Measurements from ENCODE around the gene GTPBP4.

GTPBP4 gene
- 60.4 to 462 (median 94.1) reads per million in 3 experiments for total RNA-seq

DNA sequence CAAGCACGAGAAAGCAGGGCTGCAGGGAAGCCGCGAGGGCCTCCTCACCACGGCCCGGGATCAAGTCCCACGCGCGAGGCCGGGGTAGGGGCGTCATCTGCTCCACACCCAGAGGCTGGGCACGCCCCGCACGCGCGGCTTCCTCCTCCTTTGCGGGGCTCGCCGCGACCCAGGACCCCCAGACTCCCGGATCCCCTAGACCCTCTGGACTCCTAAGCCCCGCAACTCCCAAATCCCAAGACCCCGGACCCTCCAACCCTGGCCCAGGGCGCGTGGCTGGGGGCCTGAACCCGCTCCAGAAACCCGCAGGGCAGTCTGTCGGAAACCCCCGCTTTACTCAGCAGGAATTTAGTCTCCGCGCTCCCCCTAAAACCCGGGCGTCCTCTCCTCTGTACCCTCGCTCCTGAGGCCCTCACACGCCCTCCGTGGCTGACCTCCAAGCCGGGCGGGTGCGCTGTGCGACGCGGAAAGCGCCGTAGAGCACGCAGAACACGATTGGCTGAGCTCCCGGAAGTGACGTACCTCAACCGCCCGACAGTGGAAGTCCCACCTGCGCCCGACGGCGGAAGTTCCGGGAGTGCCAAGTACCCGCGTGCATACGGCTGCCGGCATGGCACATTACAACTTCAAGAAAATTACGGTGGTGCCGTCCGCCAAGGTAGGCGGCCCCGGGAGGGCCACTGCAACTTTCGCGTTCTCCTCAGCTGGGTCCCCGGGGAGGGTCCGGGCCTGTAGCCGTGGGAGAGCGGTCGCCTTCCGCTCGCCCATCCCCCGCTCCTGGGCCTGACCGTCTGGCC, at the start of gene GTPBP4:
GTPBP4 (plus strand) TSS at position 565 of the 797 bp plus-strand sequence; CDS start at position 611, 46 bp downstream.
- DNase-seq, result peak; percentile 94

DNA sequence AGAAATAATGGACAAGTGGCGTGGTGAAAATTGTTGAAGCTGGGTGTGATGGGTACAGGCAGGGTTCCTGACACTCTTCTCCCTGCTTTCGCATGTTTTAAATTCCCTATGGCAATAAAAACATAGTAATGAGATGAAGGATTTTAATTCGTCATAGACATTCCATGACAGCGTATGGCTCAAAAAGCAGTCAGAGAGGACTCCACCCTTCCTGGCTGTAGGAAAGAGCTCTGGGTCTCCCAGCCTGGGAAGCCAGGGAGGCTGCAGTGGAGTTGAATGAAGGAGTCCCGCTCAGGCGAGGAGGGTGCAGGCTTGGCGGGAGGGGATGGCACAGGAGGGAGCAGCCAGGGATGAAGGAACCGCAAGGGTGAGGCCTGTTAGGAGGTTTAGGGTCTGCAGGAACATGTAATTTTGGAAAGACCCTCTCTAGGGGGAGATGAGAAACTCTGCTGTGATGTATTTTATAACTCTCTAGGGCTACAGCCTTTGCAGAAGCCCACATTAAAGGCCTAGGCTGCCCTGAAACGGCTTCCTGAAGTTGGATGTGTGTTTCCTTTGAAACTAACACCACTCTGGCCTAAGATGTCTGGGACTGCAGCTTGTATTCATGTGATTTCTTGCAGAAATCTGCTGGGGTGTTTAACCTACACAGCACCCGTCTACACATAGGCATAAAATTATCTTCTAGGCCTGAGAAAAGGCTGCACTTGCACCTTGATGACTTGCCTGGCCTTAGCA, 49.1 kb upstream of the GTPBP4 start:
- no peak for DNase-seq

DNA sequence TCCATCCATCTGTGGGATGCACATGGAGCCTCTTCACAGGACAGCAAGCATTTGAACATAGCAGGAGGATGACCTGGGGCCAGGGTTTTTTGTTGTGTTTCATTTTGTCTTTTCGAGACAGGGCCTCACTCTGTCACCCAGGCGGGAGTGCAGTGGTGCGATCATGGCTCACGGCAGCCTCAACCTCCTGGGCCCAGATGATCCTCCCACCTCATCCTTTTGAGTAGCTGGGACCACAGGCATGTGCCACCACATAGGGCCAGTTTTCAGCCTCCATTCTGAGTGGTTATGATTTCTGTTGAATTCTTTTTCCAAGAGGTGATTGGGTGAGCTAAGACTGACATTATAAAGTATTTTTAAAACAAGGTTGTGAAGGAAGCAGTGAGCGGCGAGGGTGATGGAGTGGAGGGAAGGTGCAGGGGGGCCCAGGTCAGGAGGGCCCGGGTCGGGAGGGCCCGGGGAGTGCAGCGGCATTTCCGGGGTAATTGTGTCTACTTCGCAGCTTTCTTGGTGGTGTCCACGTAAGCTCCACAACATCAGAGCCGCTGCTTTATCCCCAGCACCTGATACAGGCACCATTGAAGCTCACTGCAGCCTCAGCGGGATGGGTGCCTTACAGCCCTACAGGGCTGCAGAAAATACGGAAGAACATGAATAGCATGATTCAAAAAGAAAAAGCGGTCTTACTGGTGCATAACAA, 44.8 kb upstream of the GTPBP4 start:
- DNase-seq, result no peak

DNA sequence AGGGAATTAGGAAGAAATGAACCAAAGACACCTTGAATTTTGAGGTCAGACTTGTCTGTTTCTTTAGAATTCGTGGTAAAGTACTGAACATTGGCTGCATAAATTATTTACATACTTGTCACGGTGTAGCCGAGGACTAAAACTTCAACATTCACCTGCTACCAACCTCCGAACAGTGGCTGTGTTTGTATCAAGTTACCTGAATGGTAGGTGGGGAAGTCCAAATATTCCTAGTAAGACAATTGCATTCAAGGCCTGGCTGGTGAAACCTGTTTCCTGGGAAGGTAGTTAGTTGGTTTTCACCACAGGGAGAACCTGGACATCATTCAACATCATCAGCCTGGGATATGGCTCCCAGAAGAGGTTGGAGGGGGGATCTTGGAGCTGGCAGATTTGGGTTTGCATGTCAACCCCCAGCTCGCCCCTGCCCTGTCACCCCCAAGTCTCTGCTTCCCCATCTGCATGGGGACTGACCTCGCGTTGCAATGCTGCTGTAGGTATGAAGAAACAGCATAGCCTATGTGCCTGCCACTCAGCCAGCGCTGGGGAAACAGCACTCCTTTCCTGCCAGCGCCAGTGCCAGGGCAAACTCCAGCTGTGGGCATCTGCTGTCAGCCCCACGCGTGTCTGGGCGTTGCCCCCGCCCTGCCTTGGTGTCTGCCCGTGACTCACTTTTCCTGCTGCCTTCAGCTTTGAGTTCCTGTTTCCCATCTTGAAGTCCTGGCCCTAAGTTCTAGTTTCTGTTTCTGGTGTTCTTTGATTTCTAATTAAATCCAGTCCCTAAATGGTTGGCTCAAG, 44.0 kb upstream of the GTPBP4 start:
- no peak for DNase-seq

DNA sequence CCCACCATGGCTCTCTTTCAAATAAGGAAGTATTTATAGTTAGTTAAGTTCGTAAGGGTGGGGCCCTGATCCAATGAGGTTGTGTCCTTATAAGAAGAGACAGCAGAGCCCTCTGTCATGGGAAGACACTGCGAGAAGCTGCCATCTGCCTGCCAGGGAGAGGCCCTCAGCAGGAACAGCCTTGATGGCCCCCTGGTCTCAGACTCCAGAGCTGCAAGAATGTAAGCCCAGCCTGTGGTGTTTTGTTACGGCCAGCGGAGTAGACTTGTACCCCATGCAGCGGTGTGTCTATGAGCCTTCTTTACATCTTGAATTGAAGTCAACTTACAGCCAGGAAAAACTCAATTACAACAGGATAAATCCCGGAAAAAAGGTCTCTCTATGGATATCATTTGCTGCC, 42.5 kb upstream of the GTPBP4 start:
- DNase-seq, result no peak

DNA sequence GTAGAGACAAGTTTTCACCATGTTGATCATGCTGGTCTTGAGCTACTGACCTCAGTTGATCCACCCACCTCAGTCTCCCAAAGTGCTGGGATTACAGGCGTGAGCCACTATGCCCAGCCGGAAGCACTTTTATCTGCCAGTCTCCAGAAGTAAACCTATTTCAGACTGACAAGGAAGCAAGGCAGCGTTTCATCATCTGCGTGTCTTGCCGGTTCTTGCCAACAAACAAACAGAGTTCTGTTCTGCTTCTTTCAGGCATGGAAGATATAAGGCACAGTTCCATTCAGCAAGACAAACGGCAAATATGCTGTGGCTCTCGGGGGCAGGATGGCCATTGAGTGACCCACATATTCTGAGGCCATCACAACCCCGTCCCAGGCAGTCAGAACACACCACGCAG, 41.2 kb upstream of the GTPBP4 start:
- DNase-seq, result no peak

DNA sequence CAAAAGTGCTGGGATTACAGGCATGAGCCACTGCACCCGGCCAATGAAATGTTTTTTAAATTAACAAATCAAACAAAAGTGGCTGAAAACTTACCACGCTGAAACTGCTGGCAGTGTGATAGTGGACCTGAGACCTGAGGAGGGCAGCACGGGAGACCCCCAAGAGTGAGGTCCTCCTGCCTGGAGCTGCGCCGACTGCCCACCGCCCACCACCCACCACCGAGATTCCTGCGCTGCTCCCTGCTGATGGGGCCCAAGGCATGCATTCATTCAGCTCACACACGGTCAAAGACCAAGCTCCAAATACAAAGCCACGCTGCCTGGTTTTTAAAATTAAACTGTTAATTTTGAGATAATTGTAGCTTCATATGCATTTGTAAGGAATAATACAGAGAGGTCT, 40.4 kb upstream of the GTPBP4 start:
- DNase-seq, result no peak

DNA sequence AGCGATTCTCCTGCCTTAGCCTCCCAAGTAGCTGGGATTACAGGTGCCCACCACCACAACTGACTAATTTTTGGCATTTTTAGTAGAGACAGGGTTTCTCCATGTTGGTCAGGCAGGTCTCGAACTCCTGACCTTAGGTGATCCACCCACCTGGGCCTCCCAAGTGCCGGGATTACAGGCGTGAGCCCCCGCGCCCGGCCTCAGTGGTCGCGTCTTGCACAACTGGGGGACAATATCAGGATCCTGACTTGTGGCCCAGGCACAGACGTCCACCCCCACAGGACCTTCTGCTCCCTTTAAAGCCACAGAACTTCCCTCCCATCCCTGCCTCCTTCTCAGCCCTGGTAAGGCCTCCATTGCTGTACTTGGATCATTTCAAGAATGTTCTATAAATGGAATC, 39.9 kb upstream of the GTPBP4 start:
- no peak for DNase-seq

DNA sequence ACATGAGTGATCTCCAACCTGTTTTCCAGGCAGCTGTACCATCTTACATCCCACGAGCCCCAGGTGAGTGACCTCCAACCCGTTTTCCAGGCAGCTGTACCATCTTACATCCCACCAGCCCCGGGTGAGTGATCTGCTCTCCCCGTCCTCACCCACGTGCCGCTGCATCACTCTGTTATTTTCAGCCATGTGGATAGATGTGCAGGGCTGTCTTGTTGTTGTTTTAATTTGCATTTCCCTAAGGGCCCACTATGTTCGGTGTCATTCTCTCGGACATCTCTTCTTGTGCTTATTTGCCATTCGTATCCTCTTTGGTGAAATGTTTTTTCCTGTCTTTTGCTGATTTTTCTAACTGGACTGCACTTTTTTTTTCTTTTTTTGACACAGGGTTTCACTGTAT, 38.8 kb upstream of the GTPBP4 start:
- no peak for DNase-seq

DNA sequence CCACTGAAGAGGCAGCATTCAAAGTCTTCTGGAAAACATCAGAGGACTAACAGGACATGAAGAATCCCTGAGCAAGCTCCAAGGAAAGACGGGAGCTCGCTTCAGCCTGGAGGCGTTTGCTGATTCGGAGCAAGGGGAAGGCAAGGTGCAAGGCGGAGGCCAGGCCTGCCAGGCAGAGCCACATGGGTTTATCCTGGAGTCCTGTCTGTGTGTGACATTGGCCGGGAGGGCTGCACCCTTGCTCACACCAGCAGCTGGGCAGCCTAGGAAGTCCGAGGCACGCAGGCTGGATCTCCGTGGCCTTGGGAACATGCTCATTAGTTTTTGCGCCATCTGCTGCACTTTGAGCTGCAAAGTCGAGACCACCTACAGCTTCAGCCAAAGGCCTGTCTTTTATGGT, 34.4 kb upstream of the GTPBP4 start:
- no peak for DNase-seq

DNA sequence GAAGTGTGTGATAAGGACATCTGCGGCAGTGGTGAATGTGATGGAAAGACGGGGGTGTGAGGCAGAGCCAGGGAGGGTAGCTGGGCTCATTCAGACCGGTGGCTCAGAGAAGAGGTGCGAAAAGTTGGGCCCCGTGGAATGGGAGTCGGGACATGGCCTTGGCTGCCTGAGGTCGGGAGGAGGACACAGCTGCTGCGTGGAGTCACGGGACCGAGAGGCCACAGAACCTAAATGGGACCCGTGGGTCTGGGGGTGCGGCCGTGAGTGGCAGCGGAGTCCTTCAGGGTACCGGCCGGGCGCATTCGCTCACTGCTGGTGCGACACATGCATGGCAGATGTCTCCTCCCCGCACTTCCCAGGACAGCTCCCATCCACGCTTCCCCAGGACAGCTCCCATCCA, 33.8 kb upstream of the GTPBP4 start:
- DNase-seq, result no peak

DNA sequence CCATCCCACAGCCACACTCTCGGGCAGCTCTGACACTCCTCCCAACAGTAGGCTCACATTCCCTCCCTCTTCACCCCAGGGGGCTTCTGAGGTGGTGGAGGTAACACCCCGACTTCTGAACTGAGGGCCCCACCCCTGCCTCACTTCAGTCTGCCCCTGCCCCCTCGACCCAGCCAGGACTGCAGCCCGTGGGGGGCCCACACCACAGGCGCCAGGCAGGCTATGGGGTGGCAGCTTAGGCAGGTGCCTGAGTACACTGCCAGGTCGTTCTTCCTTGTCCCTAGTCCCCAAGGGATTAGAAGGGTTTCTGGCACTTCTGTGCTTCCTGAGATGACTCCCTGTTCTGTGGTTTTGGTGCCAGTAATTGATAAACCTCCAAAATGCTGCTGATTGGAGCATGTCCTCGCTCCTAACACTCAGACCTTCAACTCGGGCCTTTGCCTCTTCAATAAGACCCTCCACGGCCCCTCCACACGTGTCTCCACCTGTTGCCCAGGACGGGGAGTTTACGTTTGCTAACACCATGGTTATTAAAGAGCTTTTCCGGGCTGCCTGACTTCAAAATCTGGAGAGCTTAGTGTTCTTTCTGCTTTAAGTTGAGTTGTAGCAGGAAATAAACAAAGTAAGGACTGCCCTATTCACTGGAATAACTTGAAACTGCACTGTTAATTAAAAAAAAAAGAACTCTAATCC, 33.0 kb upstream of the GTPBP4 start:
- no peak for DNase-seq

DNA sequence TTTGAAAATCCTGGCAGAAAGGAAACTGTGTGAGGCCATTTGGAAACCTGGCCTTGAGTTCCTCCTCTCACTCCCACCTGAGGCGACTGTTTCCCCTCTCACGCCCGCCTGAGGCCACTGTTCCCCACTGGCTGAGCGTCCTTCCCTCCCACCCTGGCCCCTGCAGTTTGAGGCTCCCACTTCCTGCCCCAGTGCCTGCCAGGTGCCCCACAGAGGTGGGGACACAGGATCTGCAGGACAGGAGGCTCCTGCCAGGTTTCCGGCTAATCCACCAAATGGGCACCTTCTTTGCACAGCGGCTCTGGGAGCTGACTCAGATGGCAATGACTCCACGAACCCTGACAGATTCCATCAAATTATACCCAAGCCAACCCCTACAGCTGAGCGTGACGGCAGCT, 32.4 kb upstream of the GTPBP4 start:
- DNase-seq, result no peak

DNA sequence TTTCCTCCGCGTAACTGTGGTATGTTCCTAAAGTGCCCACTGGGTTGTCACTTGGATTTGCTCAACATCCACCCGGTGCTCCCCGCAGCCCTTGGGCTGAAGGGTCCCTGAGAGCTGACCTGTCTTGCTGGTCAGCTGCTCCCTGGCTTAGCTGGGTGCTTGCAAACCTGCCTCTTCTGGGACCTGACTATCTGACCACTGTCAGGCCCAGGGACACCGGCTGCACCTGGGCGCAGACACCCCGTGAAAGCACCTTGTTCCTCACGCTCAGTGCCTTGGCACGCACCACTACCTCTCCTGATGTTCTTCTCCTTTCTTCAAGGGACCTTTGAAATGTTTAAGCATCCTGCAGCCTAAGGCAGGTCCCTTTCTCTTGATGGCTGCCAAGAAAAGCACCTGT, 30.1 kb upstream of the GTPBP4 start:
- DNase-seq, result no peak

DNA sequence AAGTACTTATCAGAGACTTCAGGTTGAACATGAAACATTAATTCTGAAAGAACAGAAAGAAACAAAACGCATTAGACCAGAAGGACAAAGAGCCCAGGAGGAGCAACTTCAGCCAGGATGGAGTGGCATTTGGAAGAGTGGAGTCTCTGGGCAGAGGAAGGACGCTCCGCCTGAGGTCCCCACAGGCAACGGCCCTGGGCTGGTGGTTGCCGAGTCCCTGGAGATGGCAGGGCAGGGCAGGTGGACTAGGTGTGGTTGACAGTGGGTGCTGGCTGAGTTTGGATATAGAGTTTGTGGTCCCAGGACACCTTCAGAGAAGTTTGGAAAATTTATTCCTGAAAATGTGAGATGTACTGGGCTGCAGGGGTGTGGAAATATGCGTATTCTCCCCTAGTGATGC, 29.4 kb upstream of the GTPBP4 start:
- no peak for DNase-seq

DNA sequence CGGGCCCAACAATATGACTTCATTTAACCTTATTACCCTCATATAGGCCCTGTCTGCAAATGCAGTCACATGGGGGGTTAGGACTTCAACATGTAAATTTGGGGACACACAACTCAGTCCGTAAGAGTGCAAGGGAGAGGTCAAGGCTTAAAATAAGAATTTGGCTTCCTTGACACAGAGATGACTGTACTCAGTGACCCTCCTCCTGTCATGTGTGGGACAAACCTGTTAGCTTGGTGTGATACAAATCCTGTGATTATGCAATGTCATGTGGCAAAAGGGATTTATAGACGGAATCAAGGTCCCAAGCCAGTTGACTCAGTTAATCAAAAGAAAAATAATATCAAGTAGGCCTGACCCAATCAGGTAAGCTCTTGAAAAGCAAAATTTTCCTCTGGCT, 25.9 kb upstream of the GTPBP4 start:
- DNase-seq, result no peak

DNA sequence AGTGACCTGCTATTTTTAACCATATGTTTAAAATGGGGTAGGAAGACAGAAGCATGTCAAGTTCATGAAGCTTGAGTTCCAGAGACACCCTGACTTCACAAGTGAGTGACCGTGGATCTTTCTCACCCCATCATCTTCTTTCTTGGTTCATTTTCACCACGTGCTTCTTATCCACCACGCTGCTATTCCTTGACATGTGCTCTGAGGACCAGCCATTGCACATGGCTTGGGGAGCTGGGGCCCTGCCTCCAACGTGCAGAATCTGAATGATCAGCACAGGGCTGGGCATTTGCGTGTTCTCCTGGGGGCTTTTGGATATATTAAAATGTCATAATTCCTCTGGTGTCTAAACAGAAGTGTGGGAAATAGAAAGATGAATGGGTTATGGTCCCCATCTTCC, 25.0 kb upstream of the GTPBP4 start:
- no peak for DNase-seq

DNA sequence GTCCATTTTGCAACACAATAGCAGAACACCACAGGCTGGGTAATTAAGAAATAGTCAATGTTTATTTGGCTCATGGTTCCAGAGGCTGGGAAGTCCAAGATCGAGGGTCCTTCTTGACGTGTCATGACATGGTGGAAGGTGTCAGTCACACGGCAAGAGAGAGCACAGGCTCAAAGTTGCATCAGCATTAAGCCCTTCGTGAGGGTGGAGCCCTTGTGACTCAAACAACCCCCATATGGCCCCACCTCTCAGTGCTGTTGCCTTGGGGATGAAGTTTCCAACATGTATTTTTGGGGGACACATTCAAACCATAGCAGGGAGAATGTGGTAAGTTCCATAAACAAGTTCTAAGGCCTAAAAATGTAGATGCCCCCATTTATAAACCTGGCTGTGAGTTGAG, 24.6 kb upstream of the GTPBP4 start:
- DNase-seq, result no peak

DNA sequence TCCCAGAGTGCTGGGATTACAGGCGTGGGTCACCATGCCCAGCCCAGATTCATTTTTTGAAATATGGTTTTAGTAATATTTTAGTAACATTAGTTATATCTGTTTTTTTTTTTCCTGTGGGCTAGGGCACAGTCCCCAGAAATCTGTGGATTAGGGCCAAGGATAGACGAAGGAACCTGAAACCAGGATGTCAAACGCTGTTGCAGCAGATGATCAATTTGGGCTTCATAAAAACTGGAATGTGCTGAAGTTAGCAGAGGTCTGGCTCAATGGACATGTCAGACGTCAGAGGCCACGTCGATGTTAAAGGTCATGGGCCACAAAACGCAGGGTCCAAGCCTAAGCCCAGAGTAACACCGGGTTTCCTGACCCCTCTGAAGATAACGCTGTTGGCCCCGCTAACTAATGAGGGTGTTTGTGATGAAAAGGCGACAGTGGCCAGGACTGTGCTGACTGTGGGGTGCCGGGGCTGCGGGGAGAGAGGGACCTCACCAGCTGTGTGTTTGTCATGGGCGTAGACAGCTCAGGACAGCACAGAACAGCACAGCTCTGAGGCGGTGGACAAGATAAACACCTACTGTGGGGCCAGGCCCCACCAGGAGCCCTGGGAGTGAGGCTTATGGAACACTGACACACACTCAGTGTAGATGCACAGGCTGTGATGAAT, 23.8 kb upstream of the GTPBP4 start:
- DNase-seq, result no peak

DNA sequence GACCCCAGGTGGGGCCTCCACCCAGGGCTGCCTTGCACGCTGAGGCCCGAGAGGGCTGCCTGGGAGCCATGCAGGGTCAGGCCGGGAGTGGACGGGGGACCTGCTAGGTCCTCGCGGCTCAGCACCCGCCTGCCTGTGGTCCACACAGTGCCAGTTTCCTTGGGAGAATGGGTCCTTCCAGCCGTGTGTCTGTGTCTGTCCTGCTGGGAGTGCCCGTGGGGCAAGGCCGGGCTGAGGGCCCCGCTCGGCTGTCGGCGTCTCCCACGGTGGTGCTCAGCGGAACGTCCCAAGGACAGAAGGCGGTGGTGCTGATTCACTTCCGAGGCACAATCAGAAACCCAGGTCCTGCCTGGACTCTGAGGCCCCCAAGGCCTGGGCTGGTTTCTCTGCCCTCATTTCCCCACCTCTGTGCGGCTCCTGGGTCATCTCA, 23.2 kb upstream of the GTPBP4 start:
- DNase-seq, result no peak

DNA sequence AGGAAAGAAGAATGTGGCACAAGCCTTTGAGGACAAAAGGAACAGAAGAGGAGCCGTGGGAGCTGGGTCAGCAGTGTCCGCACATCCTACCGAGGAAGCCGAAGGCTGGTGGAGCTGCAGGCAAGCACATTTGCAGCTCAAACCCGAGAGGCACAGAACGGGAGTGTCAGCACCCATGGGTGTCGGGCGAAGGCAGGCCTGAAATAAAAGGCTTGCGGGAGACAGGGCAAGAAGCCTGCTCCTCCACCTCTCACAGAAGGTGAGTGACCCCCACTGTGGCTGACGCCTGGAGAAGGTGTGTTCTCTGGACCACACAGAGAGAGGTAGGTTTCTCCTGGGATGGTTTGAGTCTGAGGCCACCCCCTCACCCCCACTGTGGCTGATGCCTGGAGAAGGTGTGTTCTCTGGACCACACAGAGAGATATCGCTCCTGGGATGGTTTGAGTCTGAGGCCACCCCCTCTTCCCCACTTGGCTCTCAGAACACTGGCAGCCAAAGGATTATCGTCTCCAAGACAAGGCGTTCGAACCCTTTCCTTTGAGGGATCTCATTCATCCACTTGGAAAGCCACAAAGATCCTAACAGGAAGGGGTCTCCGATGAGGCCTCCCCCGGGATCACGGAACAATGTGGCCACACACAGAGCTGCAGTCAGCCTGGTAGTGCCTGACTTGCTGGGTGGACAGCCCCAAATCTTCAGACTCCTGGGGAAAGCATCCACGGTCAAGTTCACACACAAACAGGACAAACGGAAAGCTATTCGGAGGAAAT, 21.6 kb upstream of the GTPBP4 start:
- no peak for DNase-seq

Measured in central memory CD4-positive, alpha-beta T cell (primary cell).